HG03135 (cell line): ENCODE data around the gene GATA2.

Source experiments
- ATAC-seq: cut with Tn5 transposase; IDR thresholded peaks from one replicate; pipeline ENCODE4 v1.9.1; 2021; ENCODE audit warnings: mild to moderate bottlenecking, moderate library complexity; ENCODE audit not compliant: unreplicated experiment

Gene GATA2

GRCh38 chr3:128476659-128477058, 16.3 kb downstream of the GATA2 start:
- ATAC-seq = no peak

GRCh38 chr3:128475355-128475754, 17.6 kb downstream of the GATA2 start:
- no peak for ATAC-seq

- ATAC-seq = no peak
These were observed 19.3 kb downstream of the GATA2 start for GRCh38 chr3:128473737-128474136.

- ATAC-seq = no peak
These were observed 19.9 kb downstream of the GATA2 start for GRCh38 chr3:128473180-128473519.

GRCh38 chr3:128472449-128473179, 20.4 kb downstream of the GATA2 start:
- no peak for ATAC-seq

- ATAC-seq = no peak
These were observed 21.3 kb downstream of the GATA2 start for GRCh38 chr3:128471720-128472119.

GRCh38 chr3:128471110-128471509, 21.9 kb downstream of the GATA2 start:
- ATAC-seq = no peak

- ATAC-seq = no peak
These were observed 22.7 kb downstream of the GATA2 start for GRCh38 chr3:128470134-128470899.

GRCh38 chr3:128469556-128469955, 23.4 kb downstream of the GATA2 start:
- no peak for ATAC-seq

- ATAC-seq = no peak
These were observed 24.0 kb downstream of the GATA2 start for GRCh38 chr3:128468791-128469527.

GRCh38 chr3:128468285-128468790, 24.7 kb downstream of the GATA2 start:
- ATAC-seq = no peak

GRCh38 chr3:128466840-128467541, 26.0 kb downstream of the GATA2 start, which contains the start of gene DNAJB8:
DNAJB8 (minus strand) TSS chr3:128466890; CDS start chr3:128463245, 3,645 bp downstream.
- ATAC-seq = no peak

GRCh38 chr3:128464702-128465101, 28.3 kb downstream of the GATA2 start:
- no peak for ATAC-seq

- no peak for ATAC-seq
These were observed 28.8 kb downstream of the GATA2 start for GRCh38 chr3:128464188-128464587.

GRCh38 chr3:128463771-128464170, 29.2 kb downstream of the GATA2 start:
- ATAC-seq = no peak

GRCh38 chr3:128463354-128463753, 29.6 kb downstream of the GATA2 start:
- no peak for ATAC-seq

GRCh38 chr3:128462931-128463330, 30.1 kb downstream of the GATA2 start:
- no peak for ATAC-seq

GRCh38 chr3:128462341-128462910, 30.6 kb downstream of the GATA2 start:
- no peak for ATAC-seq

- ATAC-seq = no peak
These were observed 31.3 kb downstream of the GATA2 start for GRCh38 chr3:128461731-128462130.

- no peak for ATAC-seq
These were observed 33.6 kb downstream of the GATA2 start for GRCh38 chr3:128459461-128459820.
